KMS-11 (cell line): Measurements from ENCODE around the gene CDX1.

Source experiments
- H2AFZ ChIP-seq: fragments of 200-600 bp; sonication (generic); 2 replicates; pipeline ENCODE4 v1.6.1; 2016; ENCODE audit warnings: antibody characterized with exemption, mixed run types, low read depth
- H3K27ac ChIP-seq: fragments of 200-600 bp; sonication (generic); 2 replicates; pipeline ENCODE4 v1.6.1; 2016; ENCODE audit warnings: mild to moderate bottlenecking, mixed run types
- H3K27me3 ChIP-seq: fragments of 200-600 bp; sonication (generic); 2 replicates; pipeline ENCODE4 v1.6.1; 2017; ENCODE audit warnings: mild to moderate bottlenecking, low read depth, mixed run types, moderate library complexity; ENCODE audit not compliant: insufficient read depth
- H3K36me3 ChIP-seq: fragments of 200-600 bp; sonication (generic); 2 replicates; pipeline ENCODE4 v1.6.1; 2017; ENCODE audit warnings: mild to moderate bottlenecking, mixed run types; ENCODE audit not compliant: insufficient read depth
- H3K4me1 ChIP-seq: fragments of 200-600 bp; sonication (generic); 2 replicates; pipeline ENCODE4 v1.6.1; 2016; ENCODE audit warnings: mild to moderate bottlenecking, low read depth, mixed run types; ENCODE audit not compliant: poor library complexity, severe bottlenecking
- H3K4me2 ChIP-seq: fragments of 200-600 bp; sonication (generic); 2 replicates; pipeline ENCODE4 v1.7.0; 2016; ENCODE audit warnings: mild to moderate bottlenecking, mixed run types
- H3K4me3 ChIP-seq: fragments of 200-600 bp; sonication (generic); IDR thresholded peaks from 2 replicates; pipeline ENCODE4 v1.6.1; 2017; ENCODE audit warnings: low read depth, low read length, mixed read lengths; ENCODE audit not compliant: insufficient read depth
- H3K79me2 ChIP-seq: fragments of 200-600 bp; sonication (generic); 2 replicates; pipeline ENCODE4 v1.6.1; 2016; ENCODE audit warnings: low read depth, mixed run types; ENCODE audit not compliant: insufficient read depth
- H3K9ac ChIP-seq: fragments of 200-600 bp; sonication (generic); 2 replicates; pipeline ENCODE4 v1.6.1; 2016; ENCODE audit warnings: mild to moderate bottlenecking, mixed run types
- H4K20me1 ChIP-seq: fragments of 200-600 bp; sonication (generic); 2 replicates; pipeline ENCODE4 v1.6.1; 2016; ENCODE audit warnings: mild to moderate bottlenecking, mixed run types; ENCODE audit not compliant: insufficient read depth
- TF ChIP-seq, protein P1 (sequence below): fragments of 200-600 bp; sonication (generic); conservative IDR thresholded peaks from 2 replicates; pipeline ENCODE4 v1.6.1; 2017; ENCODE audit warnings: low read depth, mild to moderate bottlenecking, antibody characterized with exemption, low read length, moderate library complexity, mixed read lengths

Gene CDX1

DNA sequence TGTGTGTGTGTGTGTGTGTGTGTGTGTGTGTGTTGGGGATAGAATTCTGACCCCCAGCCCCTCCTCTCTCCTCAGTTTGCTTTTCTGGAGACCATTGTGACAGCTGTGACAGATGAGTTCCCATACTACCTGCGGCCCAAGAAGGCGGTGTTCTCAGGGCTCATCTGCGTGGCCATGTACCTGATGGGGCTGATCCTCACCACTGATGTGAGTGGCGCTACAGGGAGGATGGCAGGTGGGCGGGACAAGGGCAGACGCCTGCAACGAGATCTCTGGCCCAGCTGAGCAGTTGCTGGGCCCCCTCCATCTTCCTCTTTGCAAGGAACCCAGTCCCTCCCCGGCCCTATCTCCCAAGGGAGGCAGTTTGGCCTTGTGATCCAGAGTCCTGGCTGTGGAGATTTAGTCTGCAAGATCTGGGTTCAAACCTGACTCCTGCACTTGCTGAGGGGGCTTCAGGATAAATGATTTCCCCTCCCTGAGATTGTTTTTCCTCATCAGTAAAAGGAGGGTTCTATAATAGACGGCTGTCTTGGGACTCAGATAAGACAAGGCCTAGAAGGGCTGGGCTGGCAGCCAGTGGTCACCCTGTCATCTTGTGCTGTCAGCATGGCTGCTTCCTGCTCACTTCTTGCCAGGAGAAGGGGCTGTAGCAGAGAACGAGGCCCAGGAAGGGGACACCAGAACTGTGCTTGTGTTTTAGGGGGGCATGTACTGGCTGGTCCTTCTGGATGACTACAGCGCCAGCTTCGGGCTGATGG lies 37.4 kb downstream of the CDX1 start:
- Histone ChIP-seq H3K27ac (no peak overlapping the region), H3K9ac (no peak overlapping the region), H3K36me3 (no peaks in the 10 kb centered on the region), H4K20me1 (no peaks in the 10 kb centered on the region), H3K4me1 (no peaks in the 10 kb centered on the region), H3K79me2 (no peaks in the 10 kb centered on the region), H3K27me3 (no peaks in the 10 kb centered on the region), H3K4me2 (no peak overlapping the region), H3K4me3 (no peak overlapping the region), H2AFZ (no peak overlapping the region)
- TF ChIP-seq, protein P1, sequence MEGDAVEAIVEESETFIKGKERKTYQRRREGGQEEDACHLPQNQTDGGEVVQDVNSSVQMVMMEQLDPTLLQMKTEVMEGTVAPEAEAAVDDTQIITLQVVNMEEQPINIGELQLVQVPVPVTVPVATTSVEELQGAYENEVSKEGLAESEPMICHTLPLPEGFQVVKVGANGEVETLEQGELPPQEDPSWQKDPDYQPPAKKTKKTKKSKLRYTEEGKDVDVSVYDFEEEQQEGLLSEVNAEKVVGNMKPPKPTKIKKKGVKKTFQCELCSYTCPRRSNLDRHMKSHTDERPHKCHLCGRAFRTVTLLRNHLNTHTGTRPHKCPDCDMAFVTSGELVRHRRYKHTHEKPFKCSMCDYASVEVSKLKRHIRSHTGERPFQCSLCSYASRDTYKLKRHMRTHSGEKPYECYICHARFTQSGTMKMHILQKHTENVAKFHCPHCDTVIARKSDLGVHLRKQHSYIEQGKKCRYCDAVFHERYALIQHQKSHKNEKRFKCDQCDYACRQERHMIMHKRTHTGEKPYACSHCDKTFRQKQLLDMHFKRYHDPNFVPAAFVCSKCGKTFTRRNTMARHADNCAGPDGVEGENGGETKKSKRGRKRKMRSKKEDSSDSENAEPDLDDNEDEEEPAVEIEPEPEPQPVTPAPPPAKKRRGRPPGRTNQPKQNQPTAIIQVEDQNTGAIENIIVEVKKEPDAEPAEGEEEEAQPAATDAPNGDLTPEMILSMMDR, result no peak

DNA sequence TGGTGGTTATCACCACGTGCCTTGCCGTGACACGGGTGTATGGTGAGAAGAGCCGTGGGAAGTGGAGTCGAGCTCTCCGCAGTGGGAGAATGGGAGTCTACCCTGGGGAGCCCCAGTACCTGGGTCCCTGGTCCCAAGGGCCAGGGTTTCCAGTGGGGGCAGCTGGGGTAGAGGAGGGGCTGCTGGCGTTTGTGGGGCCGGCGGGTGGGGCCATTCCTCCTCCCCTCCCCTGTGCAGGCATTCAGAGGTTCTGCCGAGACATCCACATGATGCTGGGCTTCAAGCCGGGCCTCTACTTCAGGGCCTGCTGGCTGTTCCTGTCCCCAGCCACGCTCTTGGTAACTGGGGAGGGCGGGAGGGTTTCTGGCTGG lies 38.0 kb downstream of the CDX1 start:
- Histone ChIP-seq H2AFZ (no peak overlapping the region), H3K27me3 (no peaks in the 10 kb centered on the region), H3K4me2 (no peak overlapping the region), H3K79me2 (no peaks in the 10 kb centered on the region), H3K27ac (no peak overlapping the region), H3K36me3 (no peaks in the 10 kb centered on the region), H3K9ac (no peak overlapping the region), H3K4me1 (no peaks in the 10 kb centered on the region), H3K4me3 (no peak overlapping the region), H4K20me1 (no peaks in the 10 kb centered on the region)
- TF ChIP-seq, protein P1, result no peak

DNA sequence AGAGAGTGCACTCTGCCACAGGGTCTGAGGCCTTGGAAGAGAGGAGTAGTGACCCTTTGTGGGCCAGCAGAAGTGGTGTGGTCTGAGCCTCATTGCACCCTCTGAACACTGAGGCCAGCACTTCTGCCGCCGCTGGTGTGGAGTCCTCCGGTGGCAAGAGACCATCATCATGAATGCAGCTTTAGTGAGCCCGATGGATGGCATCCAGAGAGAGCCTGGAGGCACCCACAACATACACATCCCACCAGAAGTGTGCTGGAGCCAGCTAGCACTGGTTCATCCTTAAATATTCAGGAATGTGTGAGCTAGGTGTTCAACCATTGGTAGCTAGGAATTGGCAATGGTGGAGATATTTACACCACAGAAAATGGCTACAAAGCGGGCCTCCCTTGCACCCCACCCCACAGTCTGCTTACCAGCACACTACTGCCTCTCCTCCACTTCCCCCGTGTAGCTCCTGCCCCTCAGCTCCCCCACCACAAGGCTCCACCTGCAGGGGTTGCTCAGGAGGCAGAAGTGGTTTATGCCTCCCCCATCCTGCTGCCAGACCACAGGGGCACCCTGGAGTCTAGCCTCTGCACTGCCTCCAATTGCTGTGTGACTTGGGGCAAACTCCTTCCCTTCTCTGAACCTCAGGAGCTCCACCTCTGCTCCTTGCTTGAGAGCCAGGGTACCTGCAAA lies 39.7 kb downstream of the CDX1 start:
- Histone ChIP-seq H3K79me2 (no peaks in the 10 kb centered on the region), H2AFZ (no peak overlapping the region), H3K27ac (no peak overlapping the region), H3K36me3 (no peaks in the 10 kb centered on the region), H3K4me1 (no peaks in the 10 kb centered on the region), H3K9ac (no peak overlapping the region), H4K20me1 (no peaks in the 10 kb centered on the region), H3K4me3 (no peak overlapping the region), H3K27me3 (no peaks in the 10 kb centered on the region), H3K4me2 (no peak overlapping the region)
- TF ChIP-seq, protein P1, result no peak

DNA sequence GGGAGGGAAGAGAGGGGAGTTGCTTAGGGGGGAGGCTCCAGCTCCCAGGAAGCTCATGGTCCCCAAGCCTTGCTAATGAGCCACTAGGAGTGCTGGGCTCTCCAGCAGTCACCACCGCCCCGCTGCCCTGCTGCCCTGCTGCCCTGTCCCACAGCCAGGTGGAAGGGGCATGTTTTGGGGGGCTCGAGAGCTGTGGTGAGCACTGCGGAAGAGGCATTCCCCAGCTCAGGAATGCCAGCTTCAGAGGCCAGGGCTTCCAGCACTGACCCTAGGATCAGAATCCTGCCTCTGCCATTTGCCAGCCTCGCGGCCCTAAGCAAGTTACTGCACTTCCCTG lies 40.2 kb downstream of the CDX1 start:
- Histone ChIP-seq H3K36me3 (no peaks in the 10 kb centered on the region), H4K20me1 (no peaks in the 10 kb centered on the region), H2AFZ (no peak overlapping the region), H3K4me3 (no peak overlapping the region), H3K4me1 (no peaks in the 10 kb centered on the region), H3K9ac (no peak overlapping the region), H3K27ac (no peak overlapping the region), H3K4me2 (no peak overlapping the region), H3K27me3 (no peaks in the 10 kb centered on the region), H3K79me2 (no peaks in the 10 kb centered on the region)
- TF ChIP-seq, protein P1, result no peak
